Bone marrow (tissue), 2 donors: ENCODE data around the gene CRYGS.

Experiments
- DNase-seq, 2 donors: peaks; one replicate each; lab custom pipeline; 2025; lab: John Stamatoyannopoulos, UW

Gene CRYGS

GRCh38 chr3:186493525-186494255 lies 50.5 kb downstream of the CRYGS start:
- no peak for DNase-seq

DNA sequence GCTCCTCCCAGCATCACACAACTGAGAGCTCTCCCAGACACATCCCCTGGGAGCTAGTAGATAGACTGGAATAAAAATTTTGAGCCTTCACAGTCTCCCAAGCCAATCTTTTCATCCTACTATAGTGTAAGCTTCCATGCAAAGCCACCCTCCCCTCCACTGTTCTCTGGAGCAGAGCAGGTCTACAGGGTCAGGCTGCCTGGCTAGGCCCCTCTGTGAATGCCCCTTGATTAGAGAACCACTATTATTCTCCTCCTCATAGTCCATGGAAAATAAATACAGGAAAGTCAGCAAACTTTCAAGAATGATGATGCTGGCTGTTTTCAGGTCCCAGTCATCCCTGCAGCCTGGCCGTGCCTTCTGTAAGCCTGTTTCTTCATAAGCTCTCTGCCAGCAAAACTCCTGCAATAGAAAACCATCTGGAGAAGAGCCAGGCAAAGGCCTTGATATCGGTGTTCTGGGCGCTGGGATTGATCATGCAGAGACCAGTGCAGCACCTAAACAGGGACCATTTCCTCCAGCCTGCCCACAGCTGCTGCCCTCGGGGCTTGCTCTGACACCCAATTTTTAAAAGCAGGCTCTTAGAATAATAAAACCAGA lies 51.7 kb downstream of the CRYGS start:
- no peak for DNase-seq

GRCh38 chr3:186489507-186489906 lies 54.7 kb downstream of the CRYGS start:
- DNase-seq, result no peak
